ENCODE measurements around the gene POLA1. TPM values are rescaled to one million over a fixed set of nuclear protein-coding genes. Genes with fewer than 3 reads are reported as not detected.

POLA1 gene
- total RNA-seq, 4 donors from 2014 or later = 1.2 to 9.1 (median 5.4) TPM

GRCh38 chrX:24979081-24979480 lies 285.4 kb downstream of the POLA1 start:
- DNase-seq = no peak
- Histone ChIP-seq H3K36me3 (no peaks in the 10 kb centered on the region), H3K27me3 (no peaks in the 10 kb centered on the region), H3K4me3 (no peak overlapping the region), H3K9me3 (no peaks in the 10 kb centered on the region), H3K4me1 (no peaks in the 10 kb centered on the region), H3K27ac (no peak overlapping the region)
- in situ Hi-C loops (cut with MboI; ENCODE audit: low pct_ligation_motif_present in 1 of 4, low pct_unique_long_range_greater_than_20kb in 1 of 4, low sequenced_read_pairs in 3 of 4) (no loop called here), intact Hi-C loops (cut with DNase I; ENCODE audit: low total_unique reads) (no loop called here)
- TF ChIP-seq EP300 (IDR thresholded peaks at IDR 0.05; ENCODE audit: low read depth) (no peak), POLR2AphosphoS5 (IDR thresholded peaks at IDR 0.05) (no peak), POLR2A (IDR thresholded peaks at IDR 0.05) (no peak)
- TF ChIP-seq, protein P1, sequence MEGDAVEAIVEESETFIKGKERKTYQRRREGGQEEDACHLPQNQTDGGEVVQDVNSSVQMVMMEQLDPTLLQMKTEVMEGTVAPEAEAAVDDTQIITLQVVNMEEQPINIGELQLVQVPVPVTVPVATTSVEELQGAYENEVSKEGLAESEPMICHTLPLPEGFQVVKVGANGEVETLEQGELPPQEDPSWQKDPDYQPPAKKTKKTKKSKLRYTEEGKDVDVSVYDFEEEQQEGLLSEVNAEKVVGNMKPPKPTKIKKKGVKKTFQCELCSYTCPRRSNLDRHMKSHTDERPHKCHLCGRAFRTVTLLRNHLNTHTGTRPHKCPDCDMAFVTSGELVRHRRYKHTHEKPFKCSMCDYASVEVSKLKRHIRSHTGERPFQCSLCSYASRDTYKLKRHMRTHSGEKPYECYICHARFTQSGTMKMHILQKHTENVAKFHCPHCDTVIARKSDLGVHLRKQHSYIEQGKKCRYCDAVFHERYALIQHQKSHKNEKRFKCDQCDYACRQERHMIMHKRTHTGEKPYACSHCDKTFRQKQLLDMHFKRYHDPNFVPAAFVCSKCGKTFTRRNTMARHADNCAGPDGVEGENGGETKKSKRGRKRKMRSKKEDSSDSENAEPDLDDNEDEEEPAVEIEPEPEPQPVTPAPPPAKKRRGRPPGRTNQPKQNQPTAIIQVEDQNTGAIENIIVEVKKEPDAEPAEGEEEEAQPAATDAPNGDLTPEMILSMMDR (IDR thresholded peaks at IDR 0.05) = no peak
- 89% methylated on average over 3 of the region's 3 CpGs; no CpG with 5 or more reads in 1 of the 2 donors for WGBS, 2 donors (ENCODE audit: low coverage in 1 of 2)

DNA sequence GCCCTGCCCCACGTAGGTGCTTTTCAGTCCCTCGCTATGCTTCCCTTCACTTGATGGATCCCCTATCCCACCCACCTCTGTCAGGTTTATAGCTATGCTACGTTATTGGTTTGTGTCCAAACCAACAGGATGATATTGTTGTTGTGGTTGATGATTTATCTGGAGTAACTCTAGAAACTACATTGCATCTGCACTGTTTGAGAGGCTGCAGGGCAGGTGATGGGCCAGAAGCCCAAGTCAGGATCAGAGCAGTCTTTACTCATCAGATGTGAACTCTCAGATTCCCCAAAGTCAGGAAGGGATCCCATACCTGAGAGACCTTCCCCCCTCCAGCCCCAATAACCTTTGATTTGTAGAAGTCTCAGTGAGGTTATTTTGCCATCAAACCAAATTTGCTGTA lies 287.3 kb downstream of the POLA1 start:
- no peaks in the 10 kb centered on the region for H3K36me3 ChIP-seq
- intact Hi-C loops (cut with DNase I; ENCODE audit: low total_unique reads) = no loop called here
- no peaks in the 10 kb centered on the region for H3K4me1 ChIP-seq
- DNase-seq = no peak
- no peaks in the 10 kb centered on the region for H3K9me3 ChIP-seq
- WGBS, 2 donors (ENCODE audit: low coverage in 1 of 2) = 70 to 100% methylated on average over 2 to 3 of the region's 3 CpGs
- no peak overlapping the region for H3K27ac ChIP-seq
- no peak overlapping the region for H3K4me3 ChIP-seq
- TF ChIP-seq, protein P1 (IDR thresholded peaks at IDR 0.05) = no peak
- TF ChIP-seq EP300 (IDR thresholded peaks at IDR 0.05; ENCODE audit: low read depth) (no peak), POLR2A (IDR thresholded peaks at IDR 0.05) (no peak), POLR2AphosphoS5 (IDR thresholded peaks at IDR 0.05) (no peak)
- H3K27me3 ChIP-seq = no peaks in the 10 kb centered on the region
- in situ Hi-C loops (cut with MboI; ENCODE audit: low pct_ligation_motif_present in 1 of 4, low pct_unique_long_range_greater_than_20kb in 1 of 4, low sequenced_read_pairs in 3 of 4) = no loop called here

DNA sequence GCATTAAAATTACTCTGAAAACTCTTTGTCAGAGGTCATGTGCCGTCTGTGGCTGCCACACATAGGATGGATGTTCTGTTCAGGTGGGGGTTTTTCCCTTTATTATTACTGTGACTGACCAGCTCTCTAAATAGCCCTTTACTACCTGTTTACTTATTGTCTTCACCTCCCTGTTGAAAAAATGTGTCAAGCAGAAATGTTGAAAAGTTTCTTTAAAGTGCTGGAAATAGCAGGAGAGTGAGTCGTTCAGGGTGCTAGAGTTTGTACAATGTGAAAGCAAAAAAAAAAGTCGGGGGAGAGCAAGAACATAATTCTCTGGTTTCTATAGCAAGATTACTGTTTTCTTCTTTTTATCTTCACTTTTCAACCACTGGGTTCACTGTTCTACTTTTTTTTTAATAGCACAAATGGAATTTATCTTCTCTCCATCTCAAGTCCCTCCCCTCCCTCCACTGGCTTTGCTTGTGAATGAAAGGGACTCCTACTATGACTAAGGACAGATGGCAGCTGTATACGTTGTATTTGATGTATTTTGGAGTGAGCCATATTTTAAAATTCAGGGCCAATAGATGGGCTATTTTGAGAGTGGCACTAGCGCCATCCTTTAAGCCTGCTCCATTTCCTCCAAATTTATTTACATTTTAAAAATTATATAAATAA lies 288.7 kb downstream of the POLA1 start:
- no peaks in the 10 kb centered on the region for H3K27me3 ChIP-seq
- H3K36me3 ChIP-seq = no peaks in the 10 kb centered on the region
- no peak overlapping the region for H3K27ac ChIP-seq
- H3K9me3 ChIP-seq = no peaks in the 10 kb centered on the region
- no peaks in the 10 kb centered on the region for H3K4me1 ChIP-seq
- in situ Hi-C loops (cut with MboI; ENCODE audit: low pct_ligation_motif_present in 1 of 4, low pct_unique_long_range_greater_than_20kb in 1 of 4, low sequenced_read_pairs in 3 of 4) (no loop called here), intact Hi-C loops (cut with DNase I; ENCODE audit: low total_unique reads) (no loop called here)
- WGBS, 2 donors (ENCODE audit: low coverage in 1 of 2) = 67 to 75% methylated on average over 2 to 5 of the region's 5 CpGs
- no peak for TF ChIP-seq POLR2A (IDR thresholded peaks at IDR 0.05)
- TF ChIP-seq, protein P1 (IDR thresholded peaks at IDR 0.05) = no peak
- no peak for TF ChIP-seq POLR2AphosphoS5 (IDR thresholded peaks at IDR 0.05)
- no peak for TF ChIP-seq EP300 (IDR thresholded peaks at IDR 0.05; ENCODE audit: low read depth)
- DNase-seq = no peak
- no peak overlapping the region for H3K4me3 ChIP-seq

- Histone ChIP-seq H3K36me3 (no peaks in the 10 kb centered on the region), H3K4me1 (no peaks in the 10 kb centered on the region), H3K9me3 (no peaks in the 10 kb centered on the region), H3K27me3 (no peaks in the 10 kb centered on the region), H3K4me3 (no peak overlapping the region), H3K27ac (no peak overlapping the region)
- in situ Hi-C loops (cut with MboI; ENCODE audit: low pct_ligation_motif_present in 1 of 4, low pct_unique_long_range_greater_than_20kb in 1 of 4, low sequenced_read_pairs in 3 of 4) (no loop called here), intact Hi-C loops (cut with DNase I; ENCODE audit: low total_unique reads) (no loop called here)
- no peak for DNase-seq
- 74 to 100% methylated on average over 1 to 3 of the region's 3 CpGs for WGBS, 2 donors (ENCODE audit: low coverage in 1 of 2)
- TF ChIP-seq POLR2AphosphoS5 (IDR thresholded peaks at IDR 0.05) (no peak), EP300 (IDR thresholded peaks at IDR 0.05; ENCODE audit: low read depth) (no peak), POLR2A (IDR thresholded peaks at IDR 0.05) (no peak)
- TF ChIP-seq, protein P1 (IDR thresholded peaks at IDR 0.05) = no peak
Observed at GRCh38 chrX:24983931-24984330, 290.2 kb downstream of the POLA1 start.

Measured in transverse colon (tissue), 4 donors.